Cerebellar cortex (tissue), 1 donor: ENCODE data around the gene SLC48A1.

ENCODE experiments used
- DNase-seq: peaks from one replicate; pipeline ENCODE4 v3.0.0-alpha.2; 2015; ENCODE audit warnings: low spot score

SLC48A1 gene

DNA sequence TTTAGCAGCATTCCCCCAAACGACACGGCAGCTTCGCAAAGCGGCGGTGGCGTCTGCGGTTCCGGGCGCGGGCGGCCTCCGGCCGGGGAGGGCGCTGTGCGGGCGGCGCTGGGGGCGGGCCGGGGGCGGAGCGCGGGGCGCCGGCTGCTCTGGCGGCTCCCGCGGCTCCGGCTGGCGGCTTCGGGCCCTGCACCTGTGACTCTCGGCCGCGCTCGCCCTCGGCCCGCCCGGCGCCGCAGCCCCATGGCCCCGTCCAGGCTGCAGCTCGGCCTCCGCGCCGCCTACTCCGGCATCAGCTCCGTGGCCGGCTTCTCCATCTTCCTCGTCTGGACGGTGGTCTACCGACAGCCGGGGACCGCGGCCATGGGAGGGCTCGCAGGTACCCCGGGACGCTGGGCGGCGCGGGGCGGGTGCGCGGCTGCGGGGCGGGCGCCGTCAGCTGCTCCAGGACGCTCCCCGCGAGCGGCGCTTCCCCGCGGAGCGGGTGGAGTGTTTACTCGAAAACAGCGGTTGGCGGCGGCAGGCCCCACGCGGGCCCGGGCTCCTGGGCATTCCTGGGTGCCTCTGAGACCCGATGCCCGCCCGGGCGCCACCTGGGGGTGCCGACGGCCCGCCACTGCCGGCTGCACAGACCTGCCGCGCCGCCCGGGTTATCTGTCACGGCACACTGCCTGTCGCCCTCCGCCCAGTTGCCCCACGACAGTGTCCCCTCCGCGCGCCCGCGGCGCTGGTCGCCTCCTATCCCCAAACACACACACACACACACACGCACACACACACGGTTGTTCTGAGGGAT is at the start of gene SLC48A1:
SLC48A1 (plus strand) TSS at position 177 of the 796 bp plus-strand sequence; CDS start at position 244, 67 bp downstream.
- DNase-seq = peak; percentile 65

DNA sequence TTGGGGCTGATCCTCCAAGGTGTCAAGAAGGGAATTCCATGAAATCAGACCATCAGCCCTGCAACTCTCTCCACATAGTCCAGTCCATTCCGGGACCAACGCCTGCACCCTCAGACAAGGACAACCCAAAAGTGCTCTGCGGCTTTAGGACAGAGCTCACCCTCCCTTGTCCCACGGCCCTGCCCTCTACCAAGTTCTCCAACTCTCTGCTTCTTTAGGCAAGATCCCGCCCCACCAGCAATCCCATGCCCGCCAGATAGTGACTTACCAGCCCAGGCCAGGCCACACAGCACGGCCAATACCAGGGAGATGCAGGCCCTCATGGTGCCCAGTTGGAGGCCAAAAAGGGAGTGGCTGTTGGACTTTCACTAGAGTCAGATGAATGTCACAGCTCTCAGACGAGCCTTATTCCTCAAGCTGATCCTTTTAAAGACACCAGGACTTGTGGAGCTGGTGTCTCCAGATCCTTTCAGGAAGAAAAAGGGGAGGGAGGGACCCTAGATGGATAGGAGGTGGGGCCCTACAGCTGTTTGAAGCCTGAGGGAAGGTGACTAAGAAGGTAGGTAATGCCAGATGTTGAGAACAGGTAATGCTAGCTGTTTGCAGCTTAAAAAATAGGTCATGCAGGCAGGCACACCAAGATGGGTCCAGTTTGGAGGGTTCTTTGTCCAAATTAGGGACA is 47.8 kb upstream of the SLC48A1 start, which contains the start of gene ENDOU:
ENDOU (minus strand) TSS at position 400 of the 682 bp plus-strand sequence; CDS start at position 323, 77 bp downstream.
- no peak for DNase-seq

DNA sequence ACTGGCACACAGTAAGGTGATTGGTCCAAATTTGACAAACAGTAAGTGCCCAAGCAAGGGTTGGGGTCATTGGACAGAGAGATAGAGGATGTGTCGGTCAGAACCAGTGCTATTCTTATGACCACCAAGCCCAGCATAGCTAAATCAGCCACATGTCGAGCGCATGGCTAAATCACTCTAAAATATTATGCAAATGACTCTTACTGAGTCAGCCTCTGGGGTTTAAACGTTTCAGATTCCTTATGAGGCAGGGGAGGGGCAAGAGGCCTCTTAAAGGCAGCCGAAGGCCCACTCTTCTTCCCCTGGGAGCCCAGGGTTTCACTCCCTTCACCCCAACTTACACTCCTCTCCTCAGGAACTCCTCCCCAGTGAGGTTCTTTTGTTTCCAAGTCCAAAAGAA is 47.1 kb upstream of the SLC48A1 start:
- no peak for DNase-seq

DNA sequence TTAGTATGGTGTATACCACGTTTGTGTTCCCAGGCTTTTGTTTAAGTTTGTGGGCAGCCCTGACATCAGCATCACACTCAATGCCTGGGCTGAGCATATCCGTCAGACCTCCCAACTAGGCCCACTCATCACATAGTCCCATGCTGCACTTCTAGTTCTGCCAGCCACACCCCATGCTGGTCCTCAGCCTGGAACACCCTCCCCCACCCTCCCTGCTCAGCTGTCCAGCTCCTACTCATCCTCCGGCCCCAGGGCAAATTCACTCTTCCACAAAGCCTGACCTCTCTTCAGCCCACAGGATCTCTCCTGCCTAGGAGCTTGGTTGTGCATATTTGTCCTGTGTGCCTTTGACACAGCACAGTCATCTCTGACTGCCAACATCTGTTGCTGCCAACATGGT is 43.8 kb upstream of the SLC48A1 start:
- DNase-seq = no peak

DNA sequence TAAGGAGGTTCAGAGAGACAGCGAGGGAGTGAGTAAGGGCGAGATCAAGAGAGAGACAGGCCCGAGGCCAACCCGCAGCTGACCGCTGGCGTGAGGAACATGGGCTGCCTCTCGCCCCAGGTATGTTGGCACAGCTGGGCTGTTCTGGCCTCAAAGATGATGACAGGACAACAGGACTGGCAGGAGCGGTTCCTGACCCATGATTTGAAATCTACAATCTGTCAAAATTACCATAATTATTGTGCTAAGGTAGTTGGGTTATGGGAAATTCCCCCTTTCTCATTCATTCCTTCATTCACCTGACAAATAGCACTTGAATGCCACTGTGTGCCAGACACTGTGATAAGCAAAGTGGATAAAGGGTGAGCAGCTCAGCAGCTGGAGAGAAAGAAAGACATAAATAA is 42.7 kb upstream of the SLC48A1 start:
- DNase-seq = no peak

DNA sequence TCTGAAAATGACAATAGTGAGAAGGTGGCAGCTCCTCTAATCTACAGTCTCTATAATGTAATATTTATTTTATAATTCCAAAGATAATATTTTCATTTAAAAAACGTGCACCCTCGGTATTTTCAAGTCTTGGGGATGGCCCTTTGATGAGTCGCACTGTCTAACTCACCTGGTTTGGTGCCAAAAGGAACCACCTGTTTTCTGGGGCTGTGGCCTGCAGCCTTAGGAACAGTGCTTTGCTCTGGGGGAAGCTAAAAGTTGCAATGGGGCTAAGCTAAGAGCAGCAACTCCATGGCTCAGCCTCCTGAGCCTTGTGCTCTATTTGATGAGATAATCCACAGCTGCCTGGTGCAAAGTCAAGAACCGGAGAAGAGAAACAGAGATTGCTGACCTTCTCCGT is 41.3 kb upstream of the SLC48A1 start:
- no peak for DNase-seq

DNA sequence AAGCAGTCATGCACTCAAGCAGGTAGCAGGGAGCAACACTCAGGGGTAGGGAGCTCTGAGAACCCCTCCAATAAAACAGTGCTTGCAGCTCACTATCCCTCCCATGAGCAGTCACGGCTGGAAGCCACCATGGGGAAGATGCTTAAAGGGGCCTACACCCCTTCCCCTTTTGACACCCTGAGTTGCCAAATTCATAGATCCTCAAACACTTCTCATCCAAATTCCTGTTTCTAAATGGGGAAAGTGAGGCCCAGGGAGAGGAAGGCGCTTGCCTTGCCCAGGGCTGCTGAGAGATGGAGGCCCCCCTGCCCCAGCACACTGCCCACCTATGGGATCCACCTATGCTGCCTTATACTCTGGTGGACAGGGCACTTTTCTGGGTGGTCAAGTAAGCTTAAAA is 40.5 kb upstream of the SLC48A1 start:
- DNase-seq = no peak

DNA sequence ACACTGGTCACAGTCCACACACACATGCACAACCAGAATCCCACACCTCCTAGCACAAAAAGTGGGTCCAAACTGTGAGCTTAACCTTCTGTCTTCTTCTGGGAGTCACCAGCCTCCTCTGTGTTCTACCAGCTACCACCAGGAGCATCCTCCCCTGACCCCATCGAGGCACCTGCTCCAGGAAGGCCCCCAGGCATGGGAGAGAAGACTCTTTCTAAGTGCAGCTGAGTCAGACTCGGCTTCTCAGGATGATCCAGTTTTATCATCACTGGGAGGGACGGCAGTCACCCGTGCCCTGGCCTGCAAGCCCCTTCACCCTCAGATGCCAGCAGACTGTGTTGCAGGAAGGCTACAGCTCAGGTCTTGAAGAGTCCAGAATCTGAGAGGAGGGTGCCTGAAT is 39.9 kb upstream of the SLC48A1 start:
- no peak for DNase-seq

DNA sequence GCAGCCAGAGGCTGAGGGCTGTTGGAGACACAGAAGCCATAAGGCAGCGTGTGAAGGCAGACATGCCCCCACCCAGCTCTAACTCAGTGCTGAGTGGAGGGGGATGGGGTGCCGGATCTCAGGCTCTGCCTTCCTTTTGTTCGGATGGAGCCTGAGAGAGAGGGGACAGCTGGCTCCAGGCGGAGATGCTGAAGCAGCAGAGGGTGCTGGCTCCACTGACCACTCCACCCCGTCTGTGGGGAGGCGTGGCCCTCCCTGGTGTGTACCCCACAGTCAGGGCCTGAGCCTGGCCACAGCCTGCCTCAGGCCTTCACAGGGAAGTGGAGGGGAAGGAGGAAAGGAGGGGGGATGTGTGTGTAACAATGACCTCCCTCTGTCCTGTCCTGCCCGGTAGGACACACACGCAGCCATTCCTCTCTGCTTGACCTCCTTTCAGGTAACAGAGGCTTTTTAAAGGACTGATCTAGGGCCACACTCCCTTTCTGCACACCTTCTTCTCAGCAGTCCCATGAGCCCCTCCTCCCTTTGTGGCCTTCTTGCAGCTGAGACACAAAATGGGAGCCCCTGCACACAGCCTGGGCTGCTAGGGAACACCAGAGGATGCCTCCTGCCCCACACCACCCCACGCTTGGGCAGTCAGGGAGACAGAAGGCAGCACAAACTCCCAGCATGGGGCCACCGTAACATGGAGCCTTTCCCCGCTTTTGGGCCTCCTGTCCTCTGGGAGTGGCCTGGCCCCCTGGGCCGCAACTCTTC is 38.1 kb upstream of the SLC48A1 start:
- no peak for DNase-seq

DNA sequence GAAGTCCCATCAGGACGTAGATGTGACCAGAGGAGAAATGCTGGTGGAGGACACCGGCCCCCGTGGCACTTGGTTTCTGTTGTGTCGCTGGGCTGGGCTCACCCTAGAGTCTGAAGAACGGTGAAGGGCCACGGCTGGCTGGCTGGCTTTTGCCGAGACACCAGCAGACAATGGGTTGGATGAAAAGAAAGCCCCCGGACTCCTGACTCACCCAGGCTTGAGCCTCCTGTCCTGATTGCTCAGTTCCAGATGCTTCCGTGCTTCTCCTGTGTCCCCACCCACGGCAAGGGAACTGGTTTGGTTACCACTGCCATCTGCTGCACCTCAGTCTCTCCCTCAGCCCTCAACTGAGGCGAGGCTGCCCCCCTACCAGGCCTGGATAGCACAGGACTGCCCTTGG is 37.4 kb upstream of the SLC48A1 start:
- no peak for DNase-seq

DNA sequence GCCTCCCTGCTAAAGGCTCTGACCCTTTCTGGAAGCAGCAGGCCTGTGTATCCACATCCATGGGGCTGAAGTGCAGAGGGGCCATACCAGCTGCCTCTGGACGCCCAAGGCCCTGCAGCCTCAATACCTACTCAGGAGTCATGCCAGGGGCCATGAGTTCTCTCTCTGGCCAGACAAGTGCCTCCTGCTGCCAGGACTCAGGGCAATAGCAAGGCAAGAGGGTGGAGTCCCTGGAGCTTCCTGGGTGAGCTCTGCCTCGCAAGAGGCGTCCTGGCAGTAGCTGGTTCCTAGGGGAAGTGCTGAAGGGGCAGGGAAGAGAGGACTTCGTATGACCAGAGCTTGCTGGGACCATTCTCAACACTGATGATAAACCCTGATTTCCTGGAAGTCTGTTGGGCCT is 36.8 kb upstream of the SLC48A1 start:
- no peak for DNase-seq

DNA sequence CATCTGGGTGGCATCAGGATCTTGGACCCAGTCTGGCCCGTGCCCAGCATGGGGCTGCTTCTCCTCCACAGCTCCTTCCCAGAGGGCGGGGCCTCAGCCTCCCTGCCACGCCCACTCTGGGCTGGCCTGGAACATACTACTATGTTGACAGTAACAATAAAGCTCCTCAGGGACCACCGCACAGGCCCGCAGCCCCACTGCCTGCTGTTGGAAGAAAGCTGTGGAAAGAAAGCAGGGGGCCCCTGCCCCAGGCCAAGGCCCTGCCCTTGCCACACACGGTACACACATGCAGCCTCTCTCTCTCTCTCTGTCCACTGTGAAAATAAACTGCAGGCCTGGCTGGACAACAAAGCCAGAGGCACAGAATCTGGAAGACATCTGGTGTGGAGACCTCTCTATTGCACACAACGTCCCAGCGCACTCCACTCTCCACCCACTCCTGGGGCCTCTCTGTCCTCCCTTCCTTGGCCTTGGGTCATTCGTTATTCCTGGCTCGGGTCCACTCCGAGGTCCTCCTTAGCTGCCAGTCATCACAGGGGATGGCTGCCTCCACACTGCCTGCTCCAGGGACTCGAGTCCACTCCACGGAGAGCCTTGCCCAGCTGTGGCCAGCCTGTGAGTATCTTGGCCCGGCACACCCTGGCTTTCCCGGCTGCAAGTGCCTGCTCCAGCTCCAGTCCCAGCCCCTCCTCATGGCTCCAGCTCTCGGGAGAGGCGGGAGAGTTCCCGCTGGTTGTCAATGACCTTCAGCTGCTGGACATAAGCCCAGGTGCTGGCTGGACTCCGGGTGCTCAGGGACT is 36.0 kb upstream of the SLC48A1 start:
- no peak for DNase-seq

DNA sequence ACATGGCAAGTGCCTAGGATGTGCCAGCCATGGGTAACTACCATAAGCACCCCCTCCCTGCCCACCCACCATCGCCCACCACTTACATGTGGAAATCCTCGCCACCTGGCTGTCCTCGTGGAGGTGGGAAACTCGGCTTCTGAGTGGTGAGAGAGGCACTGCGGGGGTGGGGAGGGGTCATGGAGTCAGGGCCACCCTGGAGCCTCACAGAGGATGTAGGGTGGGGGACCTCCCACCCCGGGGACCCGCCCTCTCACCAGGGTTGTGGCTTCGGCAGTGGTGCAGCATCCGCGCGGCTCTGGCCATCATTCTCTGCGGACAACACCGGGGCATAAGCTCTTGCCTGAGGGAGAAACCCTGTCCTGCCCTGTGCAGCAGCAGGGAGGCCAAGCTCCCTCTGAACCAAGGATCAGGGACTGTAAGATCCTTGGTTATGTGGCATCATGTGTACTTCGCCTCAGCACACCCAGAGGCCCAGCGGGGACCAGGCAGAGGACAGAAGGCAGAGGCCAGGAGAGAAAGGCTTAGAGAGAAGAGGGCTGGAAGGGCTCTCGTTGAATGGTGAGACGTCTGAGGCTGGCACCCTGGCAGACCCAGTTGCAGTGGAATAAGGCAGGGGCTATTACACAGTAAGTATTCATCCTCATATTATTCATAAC is 35.0 kb upstream of the SLC48A1 start:
- DNase-seq = no peak

DNA sequence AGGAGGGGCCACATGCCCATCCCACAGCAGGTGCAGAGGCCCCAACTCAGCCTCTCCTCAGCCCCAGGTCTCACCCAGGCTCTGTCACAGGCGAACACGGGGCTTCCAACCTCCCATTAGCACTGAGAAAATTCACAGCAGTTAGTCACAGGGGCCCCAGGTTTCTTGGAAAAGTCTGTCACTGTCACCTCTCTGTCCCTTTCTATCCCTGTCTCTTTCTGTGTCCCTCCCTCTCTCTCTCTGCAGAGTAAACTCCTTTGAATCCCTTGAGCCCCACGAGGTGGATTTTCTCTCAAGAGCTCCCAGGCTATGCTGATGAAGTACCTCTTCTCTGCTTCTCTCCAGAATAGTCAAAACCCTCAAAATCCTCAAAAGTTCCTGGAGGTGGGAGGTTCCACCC is 33.7 kb upstream of the SLC48A1 start:
- DNase-seq = no peak

DNA sequence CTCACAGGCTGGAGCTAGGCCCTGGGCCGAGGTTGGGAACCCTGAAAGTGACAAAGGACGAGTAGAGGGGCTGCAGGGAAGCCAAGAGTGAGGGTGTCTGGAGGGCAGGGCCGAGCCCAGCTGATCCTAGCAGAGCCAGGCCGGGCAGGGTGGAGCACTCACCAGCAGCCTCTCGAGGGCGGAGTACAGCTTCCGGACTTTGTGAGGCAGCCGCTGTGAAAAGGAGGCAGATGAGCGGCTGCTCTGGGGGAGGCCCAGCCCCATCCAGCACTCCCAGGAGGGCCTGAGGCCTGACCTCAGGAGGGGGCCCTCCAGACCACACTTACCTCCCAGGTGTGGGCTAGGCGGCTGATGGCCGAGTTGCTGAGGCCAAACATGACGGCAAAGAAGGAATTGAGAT is 33.1 kb upstream of the SLC48A1 start:
- DNase-seq = no peak

DNA sequence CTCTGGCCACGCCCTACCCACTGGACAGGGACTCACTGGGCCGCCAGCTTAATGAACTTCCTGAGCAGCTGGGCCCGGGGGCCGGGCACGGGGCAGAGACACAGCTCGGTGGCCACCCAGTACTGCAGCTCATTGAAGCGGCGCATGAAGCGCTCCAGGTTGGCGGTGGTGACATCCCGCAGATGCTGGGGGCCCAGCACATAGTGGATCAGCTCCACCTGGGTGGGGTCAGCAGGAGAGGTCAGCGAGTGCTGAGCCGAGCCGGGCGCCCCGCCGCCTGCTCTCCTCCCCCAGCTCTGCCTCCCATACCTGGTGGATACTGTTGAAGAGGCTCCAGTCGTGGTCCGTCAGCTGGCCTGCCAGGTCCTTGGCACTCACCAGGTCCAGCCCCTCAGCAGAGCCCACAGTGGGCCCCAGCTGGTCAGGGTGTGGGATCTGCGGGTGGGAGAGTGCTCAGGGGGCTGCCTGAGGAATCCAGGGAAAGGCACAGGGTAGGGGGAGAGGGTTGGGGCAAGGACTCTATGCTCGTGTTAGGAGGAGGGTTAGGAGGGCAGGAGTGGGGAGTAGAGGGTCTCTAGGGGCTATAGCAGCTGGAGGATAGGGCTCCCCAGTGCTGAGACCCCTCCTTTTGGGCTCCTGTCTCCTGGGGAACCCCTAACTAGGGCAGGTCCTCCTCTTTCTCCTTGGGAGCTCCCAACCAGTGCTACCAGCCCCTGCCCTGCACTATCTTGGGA is 32.3 kb upstream of the SLC48A1 start:
- DNase-seq = no peak

DNA sequence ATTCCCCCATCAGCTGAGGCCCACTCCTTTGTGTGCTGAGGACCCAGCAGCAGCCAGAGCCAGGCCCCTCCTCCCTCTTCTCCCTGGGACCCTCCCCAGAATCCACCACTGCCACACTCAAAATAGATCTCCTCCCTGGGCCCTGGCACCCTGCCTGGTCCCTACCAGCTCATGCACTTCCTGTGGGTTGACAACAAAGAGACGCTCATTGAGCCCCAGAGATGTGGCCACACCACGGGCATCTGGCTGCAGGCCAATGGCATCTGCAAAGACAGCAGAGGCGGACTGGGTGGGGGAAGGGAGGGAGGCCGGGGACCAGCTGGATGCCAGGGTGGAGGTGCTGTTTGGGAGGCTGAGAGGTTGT is 31.7 kb upstream of the SLC48A1 start:
- DNase-seq = no peak

DNA sequence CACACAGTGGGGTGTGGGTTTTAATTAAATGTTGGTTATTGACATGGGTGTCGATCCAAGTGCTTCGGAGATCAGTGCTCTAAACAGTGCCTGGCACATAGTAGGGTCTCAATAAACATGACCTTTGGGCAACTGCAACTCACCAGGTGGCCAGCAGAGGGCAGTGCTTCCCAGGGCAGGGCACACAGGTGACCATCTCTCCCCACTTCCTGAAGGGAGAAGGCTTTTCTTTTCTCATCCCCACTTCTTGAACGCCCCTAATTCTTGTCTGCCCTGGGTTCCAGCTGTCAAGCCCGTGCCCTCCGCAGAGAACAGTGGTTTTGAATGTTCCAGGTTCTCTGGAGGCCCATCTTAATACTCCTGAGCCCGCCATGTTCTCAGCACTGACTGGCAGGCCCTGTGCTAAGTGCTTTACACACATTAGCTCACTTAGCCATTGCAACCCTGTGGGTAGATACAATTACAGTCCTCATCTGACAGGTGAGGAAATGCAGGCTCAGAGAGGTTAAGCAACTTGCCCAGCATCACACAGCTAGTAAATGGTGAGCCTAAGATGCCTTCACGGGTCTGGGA is 30.7 kb upstream of the SLC48A1 start:
- peak; percentile 42 for DNase-seq

DNA sequence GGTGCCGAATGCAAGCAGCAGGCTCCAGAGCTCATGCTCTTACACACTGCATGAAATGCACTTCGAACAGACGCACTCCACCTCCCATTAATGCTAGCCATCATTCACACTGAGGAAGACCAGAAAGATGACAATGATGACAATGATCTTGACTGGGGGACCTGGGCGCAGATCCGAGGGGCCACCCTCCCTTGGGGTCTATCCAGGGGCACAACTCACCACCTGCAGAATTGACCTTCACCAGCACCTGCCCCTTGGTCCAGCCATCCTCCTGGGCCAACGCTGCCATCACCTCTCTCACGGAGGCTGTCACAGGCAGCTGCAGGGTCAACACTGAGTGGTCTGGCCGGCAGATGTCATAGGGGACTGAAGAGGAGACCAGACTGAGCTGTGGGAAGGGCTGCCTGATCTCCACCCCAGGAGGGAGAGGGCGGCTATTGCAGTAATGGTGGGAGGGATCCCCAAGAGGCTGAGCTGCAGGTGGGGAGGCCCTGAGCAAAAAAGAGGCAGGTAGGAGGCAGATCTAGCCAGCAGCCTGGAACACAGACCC is 29.7 kb upstream of the SLC48A1 start:
- DNase-seq = no peak

DNA sequence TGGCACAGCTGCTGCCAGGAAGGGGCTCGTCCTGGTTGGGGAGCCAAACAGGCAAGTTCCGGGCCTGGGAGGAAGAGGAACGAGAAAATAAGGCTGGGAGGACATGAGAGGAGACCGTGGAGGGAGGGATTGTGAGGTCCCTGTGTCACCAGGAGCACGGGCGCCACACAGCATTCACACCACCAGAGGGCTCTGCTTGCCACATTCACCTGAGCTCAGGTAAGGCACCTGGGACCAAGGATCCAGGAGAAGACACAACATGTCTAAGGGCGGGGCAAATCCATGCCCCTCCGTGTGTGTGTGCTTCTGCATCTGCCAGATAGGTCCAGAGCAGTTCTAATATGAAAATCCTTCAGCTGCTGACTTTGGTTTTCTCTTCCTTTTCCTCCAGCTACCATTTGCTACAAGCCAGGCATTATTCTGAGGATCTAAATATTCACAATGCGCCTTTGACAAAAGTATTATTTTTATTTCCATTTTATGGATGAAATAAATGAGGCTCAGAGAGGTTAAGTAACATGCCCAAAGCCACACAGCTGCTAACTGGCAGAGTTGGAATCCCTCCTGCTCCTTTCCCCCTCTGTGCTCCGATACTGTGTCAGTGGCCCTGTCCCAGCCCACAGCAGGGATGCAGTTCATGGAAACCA is 28.9 kb upstream of the SLC48A1 start:
- DNase-seq = peak; percentile 54
